B cell (primary cell): ENCODE data around the gene BRD1. TPM values are rescaled to one million over a fixed set of nuclear protein-coding genes. Genes with fewer than 3 reads are reported as not detected.

Experiments
- ATAC-seq: fragments of 200-7000 bp; cut with Tn5 transposase; one replicate; pipeline ENCODE4 v1.10.0; 2021; ENCODE audit warnings: low read depth, mild to moderate bottlenecking, moderate number of reproducible peaks, moderate library complexity
- CTCF ChIA-PET: fragments of 350-600 bp; sonication (Branson Sonifier 250); formaldehyde crosslinking; loops from one replicate; lab custom pipeline; 2021; ENCODE audit warnings: antibody characterized with exemption, inconsistent platforms; lab: Charles Lee
- POLR2A ChIA-PET: fragments of 350-600 bp; sonication (Branson Sonifier 250); formaldehyde crosslinking; loops from one replicate; lab custom pipeline; 2021; ENCODE audit warnings: antibody characterized with exemption; lab: Charles Lee
- DNase-seq: peaks from one replicate; pipeline ENCODE4 v3.0.0; 2013
- H2AFZ ChIP-seq: 2 replicates; pipeline ENCODE4 v1.6.1; 2012; ENCODE audit warnings: mild to moderate bottlenecking, low read depth, low read length; ENCODE audit not compliant: insufficient read depth, poor library complexity, severe bottlenecking
- H3K27ac ChIP-seq, 2 donors: 1 replicate in 1 of 2; 2 replicates in 1 of 2; pipeline ENCODE4 v1.5.1; 2012 to 2013; ENCODE audit warnings: low read length in 2 of 2, mild to moderate bottlenecking in 2 of 2, moderate library complexity in 1 of 2
- H3K27me3 ChIP-seq, 4 experiments: fragments of 200-600 bp in 1 of 4; sonication (generic) in 1 of 4; replicated peaks in 1 of 4; 1 replicate in 2 of 4; 2 replicates in 2 of 4; pipeline versions ENCODE4 v1.6.1 to v1.7.0; 2013 to 2016; ENCODE audit warnings: low read length in 3 of 4, mild to moderate bottlenecking in 2 of 4, mixed read lengths in 1 of 4, moderate library complexity in 1 of 4; ENCODE audit not compliant: insufficient read depth in 4 of 4, control insufficient read depth in 3 of 4; ENCODE audit errors: control extremely low read depth in 1 of 4
- H3K36me3 ChIP-seq, 2 experiments: replicated peaks in 1 of 2; 1 replicate in 1 of 2; 2 replicates in 1 of 2; pipeline versions ENCODE4 v1.6.1 to v1.7.1; 2013; ENCODE audit warnings: low read length in 1 of 2; ENCODE audit not compliant: insufficient read depth in 2 of 2, control insufficient read depth in 1 of 2; ENCODE audit errors: control extremely low read depth in 1 of 2, extremely low read depth in 1 of 2
- H3K4me1 ChIP-seq, 2 donors: fragments of 200-600 bp in 1 of 2; sonication (generic) in 1 of 2; 1 replicate in 1 of 2; 2 replicates in 1 of 2; pipeline versions ENCODE4 v1.5.1 to v1.6.1; 2013 to 2017; ENCODE audit warnings: low read length in 2 of 2; ENCODE audit not compliant: control insufficient read depth in 2 of 2, insufficient read depth in 2 of 2
- H3K4me2 ChIP-seq: replicated peaks from 2 replicates; pipeline ENCODE3; 2012; ENCODE audit warnings: mild to moderate bottlenecking, low read depth, low read length; ENCODE audit not compliant: poor library complexity, severe bottlenecking
- H3K4me3 ChIP-seq, 5 experiments: fragments of 200-600 bp in 1 of 5; sonication (generic) in 1 of 5; 1 replicate in 3 of 5; 2 replicates in 2 of 5; pipeline versions ENCODE4 v1.5.1 to v1.7.0; 2011 to 2016; ENCODE audit warnings: low read length in 4 of 5, mild to moderate bottlenecking in 4 of 5, low read depth in 2 of 5, control low read depth in 1 of 5, moderate library complexity in 1 of 5; ENCODE audit not compliant: insufficient read depth in 1 of 5; ENCODE audit errors: control extremely low read depth in 1 of 5, extremely low read depth in 1 of 5
- H3K79me2 ChIP-seq: fragments of 200-600 bp; sonication (generic); one replicate; pipeline ENCODE4 v1.6.0; 2016; ENCODE audit warnings: low read length; ENCODE audit not compliant: control insufficient read depth, insufficient read depth
- H3K9ac ChIP-seq: fragments of 200-600 bp; sonication (generic); 2 replicates; pipeline ENCODE4 v1.6.1; 2017; ENCODE audit warnings: mild to moderate bottlenecking, low read length, moderate library complexity
- H3K9me3 ChIP-seq, 3 donors: one replicate each; pipeline versions ENCODE4 v1.6.1 to v1.7.1; 2013; ENCODE audit warnings: low read length in 2 of 3; ENCODE audit not compliant: control insufficient read depth in 2 of 3, insufficient read depth in 1 of 3; ENCODE audit errors: control extremely low read depth in 1 of 3
- H4K20me1 ChIP-seq: 2 replicates; pipeline ENCODE4 v1.6.0; 2012; ENCODE audit warnings: mild to moderate bottlenecking, low read length; ENCODE audit not compliant: insufficient read depth, control insufficient read depth, poor library complexity, severe bottlenecking
- H3K27ac Mint-ChIP-seq: one replicate; pipeline ENCODE4 v1.8.0; 2021; ENCODE audit warnings: mixed read lengths
- H3K27me3 Mint-ChIP-seq: one replicate; pipeline ENCODE4 v1.8.0; 2021; ENCODE audit warnings: mixed read lengths
- H3K4me1 Mint-ChIP-seq: one replicate; pipeline ENCODE4 v1.8.0; 2021; ENCODE audit warnings: mixed read lengths
- H3K4me3 Mint-ChIP-seq: one replicate; pipeline ENCODE4 v1.8.0; 2021; ENCODE audit warnings: mixed read lengths
- H3K9me3 Mint-ChIP-seq: one replicate; pipeline ENCODE4 v1.8.0; 2022; ENCODE audit warnings: mixed read lengths; ENCODE audit not compliant: insufficient read depth
- CTCF ChIP-seq: fragments of 200-600 bp; IDR thresholded peaks from one replicate; pipeline ENCODE4 v1.8.0; 2022; ENCODE audit warnings: antibody characterized with exemption, mild to moderate bottlenecking
- EZH2 ChIP-seq: IDR thresholded peaks from 2 replicates; pipeline ENCODE4 v1.6.1; 2012; ENCODE audit warnings: borderline replicate concordance, low read depth, mild to moderate bottlenecking, moderate library complexity, low read length; ENCODE audit not compliant: insufficient read depth, poor library complexity, severe bottlenecking
- WGBS: methylation state at CpG from one replicate; pipeline ENCODE4 v1.1.5; 2013; ENCODE audit warnings: missing lambda C conversion rate; ENCODE audit not compliant: insufficient coverage; 5-methylcytosine and 5-hydroxymethylcytosine counted together
- intact Hi-C: fragments of 100-400 bp; cut with micrococcal nuclease; formaldehyde crosslinking; loops from one replicate; pipeline ENCODE4 v1.10.0; 2022
- polyA plus RNA-seq: library from polyadenylated mRNA; depleted of rRNA; stranded (reverse); fragments of >200 nt; gene quantifications from 2 replicates; pipeline ENCODE4 v1.2.3, GENCODE V29; 2012
- total RNA-seq, 2 donors: library from RNA; stranded (reverse); fragments of 120-200 nt in 1 of 2; gene quantifications; 1 replicate in 1 of 2; 2 replicates in 1 of 2; pipeline versions ENCODE4 v1.2.3 to v1.2.4, GENCODE V29; 2013 to 2022

The BRD1 gene
- total and polyA plus RNA-seq, 2 donors (not counting 1 experiment from before 2014, with no cell fraction given): 16.9 to 73.3 TPM

GRCh38 chr22:49785046-49785521 lies 42.6 kb downstream of the BRD1 start:
- CTCF ChIA-PET: no interaction called here
- intact Hi-C loops: no loop called here
- Histone ChIP-seq H3K27me3 (no peaks in the 10 kb centered on the region), H3K27ac (no peak overlapping the region), H3K4me2 (no peak overlapping the region), H3K36me3 (peaks cover 14 to 73% of the 10 kb centered on the region in 2 experiments), H3K9me3 (no peaks in the 10 kb centered on the region), H3K9ac (no peak overlapping the region), H4K20me1 (peaks cover 96% of the 10 kb centered on the region), H3K79me2 (peaks cover 66% of the 10 kb centered on the region), H2AFZ (no peak overlapping the region), H3K4me1 (peaks cover 4 to 12% of the 10 kb centered on the region in 2 donors), H3K4me3 (no peak overlapping the region)
- Mint-ChIP-seq H3K9me3 (no peaks in the 10 kb centered on the region), H3K4me3 (no peak overlapping the region), H3K27ac (no peak overlapping the region), H3K27me3 (no peaks in the 10 kb centered on the region), H3K4me1 (peaks cover 7% of the 10 kb centered on the region)
- DNase-seq: no peak
- WGBS: 96% methylated on average over 16 of the region's 27 CpGs
- no peak for ATAC-seq
- POLR2A ChIA-PET: no interaction called here
- TF ChIP-seq EZH2 (no peak), CTCF (no peak)

GRCh38 chr22:49784630-49784971 lies 43.1 kb downstream of the BRD1 start:
- Histone ChIP-seq H3K9me3 (no peaks in the 10 kb centered on the region), H3K9ac (no peak overlapping the region), H3K4me1 (peaks cover 4 to 8% of the 10 kb centered on the region in 2 donors), H4K20me1 (peaks cover 96% of the 10 kb centered on the region), H3K27ac (no peak overlapping the region), H3K4me2 (no peak overlapping the region), H3K79me2 (peaks cover 66% of the 10 kb centered on the region), H3K4me3 (no peak overlapping the region), H3K36me3 (peaks cover 14 to 68% of the 10 kb centered on the region in 2 experiments), H3K27me3 (no peaks in the 10 kb centered on the region), H2AFZ (no peak overlapping the region)
- TF ChIP-seq EZH2: no peak
- no peak for TF ChIP-seq CTCF
- CTCF ChIA-PET: no interaction called here
- Mint-ChIP-seq H3K27me3 (no peaks in the 10 kb centered on the region), H3K4me3 (no peak overlapping the region), H3K9me3 (no peaks in the 10 kb centered on the region), H3K27ac (no peak overlapping the region), H3K4me1 (peaks cover 5% of the 10 kb centered on the region)
- intact Hi-C loops: no loop called here
- POLR2A ChIA-PET: no interaction called here
- DNase-seq: no peak
- WGBS: 96% methylated on average over 15 of the region's 15 CpGs
- ATAC-seq: no peak
